Prostate gland (tissue), 2 donors: ENCODE measurements around the gene DUS1L. TPM values are rescaled to one million over a fixed set of nuclear protein-coding genes. Genes with fewer than 3 reads are reported as not detected.

Source experiments
- DNase-seq: peaks from one replicate; pipeline ENCODE4 v3.0.0-alpha.2; 2019; ENCODE audit warnings: low spot score
- H3K27ac ChIP-seq, 2 donors: fragments of 200-600 bp; sonication (generic); 2 replicates each; pipeline ENCODE4 v1.5.1; 2017 to 2019
- H3K27me3 ChIP-seq: fragments of 200-600 bp; sonication (generic); replicated peaks from 2 replicates; pipeline ENCODE4 v1.5.1; 2019; ENCODE audit not compliant: insufficient read depth
- H3K36me3 ChIP-seq, 2 donors: fragments of 200-600 bp; sonication (generic); 1 replicate in 1 of 2; 2 replicates in 1 of 2; pipeline versions ENCODE4 v1.5.1 to v1.8.1; 2017 to 2019
- H3K4me1 ChIP-seq: fragments of 200-600 bp; sonication (generic); replicated peaks from 2 replicates; pipeline ENCODE4 v1.5.1; 2019
- H3K4me3 ChIP-seq, 2 donors: fragments of 200-600 bp; sonication (generic); 2 replicates each; pipeline ENCODE4 v1.5.1; 2017 to 2019
- H3K9me3 ChIP-seq: fragments of 200-600 bp; sonication (generic); 2 replicates; pipeline ENCODE4 v1.5.1; 2017
- CTCF ChIP-seq, 4 experiments: fragments of 200-600 bp in 2 of 4; fragments of 450-650 bp in 2 of 4; sonication (generic) in 2 of 4; IDR thresholded peaks; 1 replicate in 3 of 4; 2 replicates in 1 of 4; pipeline ENCODE4 v1.5.1; 2016 to 2019; ENCODE audit warnings: antibody characterized with exemption in 4 of 4, mild to moderate bottlenecking in 2 of 4, moderate library complexity in 2 of 4
- POLR2A ChIP-seq: fragments of 450-650 bp; IDR thresholded peaks from one replicate; pipeline ENCODE4 v1.6.1; 2016; ENCODE audit warnings: antibody characterized with exemption, mild to moderate bottlenecking
- POLR2AphosphoS5 ChIP-seq: sonication (generic); formaldehyde crosslinking; IDR thresholded peaks from one replicate; pipeline ENCODE4 v1.6.1; 2017; ENCODE audit warnings: antibody characterized with exemption
- whole genome bisulfite sequencing: methylation state at CpG from one replicate; pipeline ENCODE4 v1.1.5; 2018; 5-methylcytosine and 5-hydroxymethylcytosine counted together
- intact Hi-C: fragments of 100-400 bp; cut with DNase I; formaldehyde crosslinking; loops from one replicate; pipeline ENCODE4 v1.14.2; 2022
- total RNA-seq, 2 donors: library from RNA; depleted of rRNA; stranded (reverse); fragments of >200 nt; gene quantifications; one replicate each; pipeline ENCODE4 v1.1.0, GENCODE V29; 2016

Gene DUS1L
- total RNA-seq, 2 donors from 2014 or later = 95.9 to 119 TPM

- Histone ChIP-seq H3K4me3 (no peak overlapping the region), H3K36me3 (peaks cover 6 to 10% of the 10 kb centered on the region in 2 donors), H3K27ac (no peak overlapping the region), H3K9me3 (no peaks in the 10 kb centered on the region), H3K4me1 (peaks cover 14% of the 10 kb centered on the region), H3K27me3 (no peaks in the 10 kb centered on the region)
- intact Hi-C loops = no loop called here
- no peak for TF ChIP-seq POLR2A
- TF ChIP-seq CTCF (IDR thresholded peaks at IDR 0.05) = no peak
- no peak for TF ChIP-seq POLR2AphosphoS5
- 83% methylated on average over 25 of the region's 25 CpGs for WGBS
- no peak for DNase-seq
These were observed 17.6 kb downstream of the DUS1L start for GRCh38 chr17:82047914-82048570.

GRCh38 chr17:82047379-82047778 lies 18.2 kb downstream of the DUS1L start:
- WGBS = 92% methylated on average over 24 of the region's 24 CpGs
- no peak for DNase-seq
- H3K4me3 ChIP-seq = no peak overlapping the region
- no peaks in the 10 kb centered on the region for H3K27me3 ChIP-seq
- peaks cover 9% of the 10 kb centered on the region for H3K4me1 ChIP-seq
- H3K27ac ChIP-seq = no peak overlapping the region
- TF ChIP-seq CTCF (IDR thresholded peaks at IDR 0.05) = no peak
- TF ChIP-seq POLR2A = no peak
- no peak for TF ChIP-seq POLR2AphosphoS5
- intact Hi-C loops = no loop called here
- peaks cover 6 to 10% of the 10 kb centered on the region in 2 donors for H3K36me3 ChIP-seq
- H3K9me3 ChIP-seq = no peaks in the 10 kb centered on the region

GRCh38 chr17:82046903-82047302 lies 18.7 kb downstream of the DUS1L start:
- H3K9me3 ChIP-seq = no peaks in the 10 kb centered on the region
- WGBS = 92% methylated on average over 21 of the region's 21 CpGs
- H3K27ac ChIP-seq = no peak overlapping the region

GRCh38 chr17:82045936-82046484 lies 19.6 kb downstream of the DUS1L start:
- H3K4me1 ChIP-seq = peaks cover 7% of the 10 kb centered on the region
- intact Hi-C loops = no loop called here
- no peaks in the 10 kb centered on the region for H3K27me3 ChIP-seq
- 77% methylated on average over 14 of the region's 14 CpGs for WGBS
- no peaks in the 10 kb centered on the region for H3K9me3 ChIP-seq
- peaks cover 6 to 10% of the 10 kb centered on the region in 2 donors for H3K36me3 ChIP-seq
- H3K4me3 ChIP-seq = no peak overlapping the region
- DNase-seq = no peak
- TF ChIP-seq POLR2AphosphoS5 (no peak), CTCF (IDR thresholded peaks at IDR 0.05) (no peak), POLR2A (no peak)
- H3K27ac ChIP-seq = no peak overlapping the region

More at GRCh38 chr17:82046903-82047302, 18.7 kb downstream of the DUS1L start:
- intact Hi-C loops = no loop called here
- no peak for DNase-seq
- no peak for TF ChIP-seq POLR2AphosphoS5
- peaks cover 7% of the 10 kb centered on the region for H3K4me1 ChIP-seq
- no peak overlapping the region for H3K4me3 ChIP-seq
- no peaks in the 10 kb centered on the region for H3K27me3 ChIP-seq
- peaks cover 6 to 10% of the 10 kb centered on the region in 2 donors for H3K36me3 ChIP-seq

- intact Hi-C loops = no loop called here
- Histone ChIP-seq H3K4me3 (no peak overlapping the region), H3K27me3 (no peaks in the 10 kb centered on the region), H3K36me3 (peaks cover 0 to 10% of the 10 kb centered on the region in 2 donors), H3K27ac (no peak overlapping the region), H3K9me3 (no peaks in the 10 kb centered on the region), H3K4me1 (no peaks in the 10 kb centered on the region)
- DNase-seq = no peak
- TF ChIP-seq POLR2A (no peak), POLR2AphosphoS5 (no peak), CTCF (IDR thresholded peaks at IDR 0.05) (no peak)
- 72% methylated on average over 15 of the region's 16 CpGs for WGBS
These were observed 22.1 kb downstream of the DUS1L start for GRCh38 chr17:82043507-82043906.
